ENCODE results near the gene PDZD2.

DNA sequence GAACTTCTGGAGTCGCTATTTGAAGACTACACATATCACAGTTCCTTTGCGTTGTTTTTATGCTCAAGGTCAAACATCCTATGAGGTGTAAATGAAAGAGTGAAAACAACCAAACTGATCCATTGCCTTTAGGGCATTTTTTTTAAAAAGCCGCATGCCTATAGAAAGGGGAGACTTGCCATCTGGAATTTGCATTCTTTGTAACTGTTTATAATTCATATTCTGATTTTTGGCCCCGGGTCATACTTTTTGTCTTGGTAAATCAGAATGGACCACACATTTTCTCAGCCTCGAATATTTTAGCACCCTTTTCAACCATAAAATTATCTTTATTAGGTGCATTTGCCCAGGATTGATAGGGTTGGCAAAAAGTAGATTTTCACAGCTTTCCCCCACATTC lies 347.2 kb downstream of the PDZD2 start:
- TF ChIP-seq POLR2A (IDR thresholded peaks at IDR 0.05) (no peak), EP300 (IDR thresholded peaks at IDR 0.05) (no peak)
- TF ChIP-seq, protein P1, sequence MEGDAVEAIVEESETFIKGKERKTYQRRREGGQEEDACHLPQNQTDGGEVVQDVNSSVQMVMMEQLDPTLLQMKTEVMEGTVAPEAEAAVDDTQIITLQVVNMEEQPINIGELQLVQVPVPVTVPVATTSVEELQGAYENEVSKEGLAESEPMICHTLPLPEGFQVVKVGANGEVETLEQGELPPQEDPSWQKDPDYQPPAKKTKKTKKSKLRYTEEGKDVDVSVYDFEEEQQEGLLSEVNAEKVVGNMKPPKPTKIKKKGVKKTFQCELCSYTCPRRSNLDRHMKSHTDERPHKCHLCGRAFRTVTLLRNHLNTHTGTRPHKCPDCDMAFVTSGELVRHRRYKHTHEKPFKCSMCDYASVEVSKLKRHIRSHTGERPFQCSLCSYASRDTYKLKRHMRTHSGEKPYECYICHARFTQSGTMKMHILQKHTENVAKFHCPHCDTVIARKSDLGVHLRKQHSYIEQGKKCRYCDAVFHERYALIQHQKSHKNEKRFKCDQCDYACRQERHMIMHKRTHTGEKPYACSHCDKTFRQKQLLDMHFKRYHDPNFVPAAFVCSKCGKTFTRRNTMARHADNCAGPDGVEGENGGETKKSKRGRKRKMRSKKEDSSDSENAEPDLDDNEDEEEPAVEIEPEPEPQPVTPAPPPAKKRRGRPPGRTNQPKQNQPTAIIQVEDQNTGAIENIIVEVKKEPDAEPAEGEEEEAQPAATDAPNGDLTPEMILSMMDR (IDR thresholded peaks at IDR 0.05): no peak

Measured in suprapubic skin (tissue), 3 donors.